HL-60 (cell line): Measurements from ENCODE around the gene LGALSL.

Experiments used
- DNase-seq, 2 experiments: peaks; one replicate each; pipeline ENCODE4 v3.0.0-alpha.2; 2010 to 2020; ENCODE audit warnings: low read depth in 1 of 2, low spot score in 1 of 2
- H3K27ac ChIP-seq: fragments of 250-450 bp; sonication (Bioruptor Pico); replicated peaks from 2 replicates; pipeline ENCODE4 v1.5.1; 2020; ENCODE audit warnings: mild to moderate bottlenecking, moderate library complexity
- H3K27me3 ChIP-seq: fragments of 250-450 bp; sonication (Bioruptor Pico); 2 replicates; pipeline ENCODE4 v1.5.1; 2021; ENCODE audit warnings: mild to moderate bottlenecking, moderate library complexity; ENCODE audit not compliant: insufficient read depth, poor library complexity, severe bottlenecking
- H3K4me3 ChIP-seq: replicated peaks from 2 replicates; pipeline ENCODE4 v1.5.1; 2011; ENCODE audit warnings: mild to moderate bottlenecking, control low read depth, low read length; ENCODE audit not compliant: insufficient read depth
- CTCF ChIP-seq: IDR thresholded peaks from one replicate; pipeline ENCODE4 v1.5.1; 2011; ENCODE audit warnings: low read length, control low read depth, inconsistent platforms; ENCODE audit not compliant: insufficient read depth
- GABPA ChIP-seq: IDR thresholded peaks from 2 replicates; pipeline ENCODE4 v1.6.1; 2012; ENCODE audit warnings: low read depth
- POLR2AphosphoS5 ChIP-seq: IDR thresholded peaks from 2 replicates; pipeline ENCODE4 v1.6.1; 2012; ENCODE audit warnings: low read depth
- REST ChIP-seq: IDR thresholded peaks from 2 replicates; pipeline ENCODE4 v1.6.1; 2012; ENCODE audit warnings: low read depth; ENCODE audit not compliant: insufficient replicate concordance
- SPI1 ChIP-seq: IDR thresholded peaks from 2 replicates; pipeline ENCODE4 v1.6.1; 2012; ENCODE audit warnings: low read depth, mild to moderate bottlenecking, borderline replicate concordance

The LGALSL gene

GRCh38 chr2:64474121-64474571, 20.2 kb downstream of the LGALSL start:
- Histone ChIP-seq H3K27me3 (no peaks in the 10 kb centered on the region), H3K4me3 (no peak overlapping the region), H3K27ac (peak overlapping the region; percentile 57)
- peak in 1 of 2 experiments; percentile 70 for DNase-seq
- no peak for TF ChIP-seq REST
- TF ChIP-seq GABPA, result 0 out of 2 replicates have a peak, but pooled peaks have one; percentile 17
- peak; percentile 99 for TF ChIP-seq SPI1
- TF ChIP-seq POLR2AphosphoS5, result no peak
- TF ChIP-seq CTCF, result no peak

DNA sequence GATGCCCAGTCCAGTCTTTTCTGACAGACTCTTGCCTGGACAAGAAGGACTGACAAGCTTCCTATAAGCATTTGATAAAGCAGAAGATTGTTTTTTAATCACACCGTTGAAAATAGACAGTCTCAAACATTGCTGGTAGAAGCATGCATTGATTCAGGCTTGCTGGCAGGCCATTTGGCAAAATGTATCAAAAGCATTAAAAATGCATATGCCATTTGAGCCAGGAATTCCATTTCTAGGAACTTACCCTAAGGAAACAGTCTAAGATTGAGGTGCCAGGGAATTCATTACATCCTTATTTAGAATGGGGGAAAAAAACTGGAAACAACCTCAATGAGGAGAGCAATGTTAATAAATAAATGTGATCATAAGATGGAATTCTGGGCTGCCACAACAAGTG, 20.7 kb downstream of the LGALSL start:
- TF ChIP-seq GABPA (no peak), REST (no peak), SPI1 (no peak), POLR2AphosphoS5 (no peak), CTCF (no peak)
- no peaks in the 10 kb centered on the region for H3K27me3 ChIP-seq
- no peak overlapping the region for H3K4me3 ChIP-seq
- peak overlapping the region; percentile 57 for H3K27ac ChIP-seq
- no peak for DNase-seq

DNA sequence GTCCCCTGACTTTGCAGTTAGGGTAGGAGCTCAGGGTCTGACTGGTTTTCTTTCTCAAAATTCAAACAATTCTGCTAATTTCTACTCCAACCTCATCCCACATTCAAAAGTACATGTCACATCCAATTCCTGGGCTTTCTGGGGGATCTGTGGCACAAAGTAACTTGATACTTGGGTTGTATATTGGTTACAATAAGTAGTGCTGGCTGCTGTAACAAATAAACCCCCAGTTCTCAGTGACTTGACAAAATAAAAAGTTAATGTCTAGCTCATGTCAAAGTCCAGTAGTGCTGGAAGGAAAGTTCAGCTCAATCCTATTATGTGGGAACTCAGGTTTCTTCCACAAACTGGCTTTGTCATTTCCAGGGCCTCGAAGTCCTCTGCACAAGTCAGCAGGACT, 23.1 kb downstream of the LGALSL start:
- no peak overlapping the region for H3K27ac ChIP-seq
- no peak for TF ChIP-seq SPI1
- TF ChIP-seq REST, result no peak
- TF ChIP-seq GABPA, result no peak

GRCh38 chr2:64477979-64478378, 24.0 kb downstream of the LGALSL start:
- H3K27ac ChIP-seq, result no peak overlapping the region
- H3K27me3 ChIP-seq, result no peaks in the 10 kb centered on the region
- no peak for DNase-seq
- H3K4me3 ChIP-seq, result no peak overlapping the region
- TF ChIP-seq SPI1 (no peak), REST (no peak), GABPA (no peak), POLR2AphosphoS5 (no peak), CTCF (no peak)

More for the DNA sequence above, 23.1 kb downstream of the LGALSL start:
- no peaks in the 10 kb centered on the region for H3K27me3 ChIP-seq
- H3K4me3 ChIP-seq, result no peak overlapping the region
- DNase-seq, result no peak
